ENCODE measurements around the gene MRC1. TPM values are rescaled to one million over a fixed set of nuclear protein-coding genes. Genes with fewer than 3 reads are reported as not detected.
A peak's percentile ranks its signal among the peaks of the same experiment; 100 is the strongest.

The MRC1 gene
- total RNA-seq, 6 donors from 2014 or later = 77.4 to 493 (median 121) TPM

GRCh38 chr10:17802350-17802749 is 6.8 kb upstream of the MRC1 start:
- 94 to 95% methylated on average over 11 of the region's 11 CpGs for WGBS, 2 donors
- Histone ChIP-seq H3K4me1 (no peaks in the 10 kb centered on the region), H3K36me3 (no peaks in the 10 kb centered on the region), H3K27me3 (no peaks in the 10 kb centered on the region), H3K27ac (no peak overlapping the region), H3K9me3 (no peaks in the 10 kb centered on the region), H3K4me3 (no peak overlapping the region)
- TF ChIP-seq POLR2A (IDR thresholded peaks at IDR 0.05) = no peak
- no peak for TF ChIP-seq POLR2AphosphoS5 (IDR thresholded peaks at IDR 0.05)
- TF ChIP-seq, protein P1, sequence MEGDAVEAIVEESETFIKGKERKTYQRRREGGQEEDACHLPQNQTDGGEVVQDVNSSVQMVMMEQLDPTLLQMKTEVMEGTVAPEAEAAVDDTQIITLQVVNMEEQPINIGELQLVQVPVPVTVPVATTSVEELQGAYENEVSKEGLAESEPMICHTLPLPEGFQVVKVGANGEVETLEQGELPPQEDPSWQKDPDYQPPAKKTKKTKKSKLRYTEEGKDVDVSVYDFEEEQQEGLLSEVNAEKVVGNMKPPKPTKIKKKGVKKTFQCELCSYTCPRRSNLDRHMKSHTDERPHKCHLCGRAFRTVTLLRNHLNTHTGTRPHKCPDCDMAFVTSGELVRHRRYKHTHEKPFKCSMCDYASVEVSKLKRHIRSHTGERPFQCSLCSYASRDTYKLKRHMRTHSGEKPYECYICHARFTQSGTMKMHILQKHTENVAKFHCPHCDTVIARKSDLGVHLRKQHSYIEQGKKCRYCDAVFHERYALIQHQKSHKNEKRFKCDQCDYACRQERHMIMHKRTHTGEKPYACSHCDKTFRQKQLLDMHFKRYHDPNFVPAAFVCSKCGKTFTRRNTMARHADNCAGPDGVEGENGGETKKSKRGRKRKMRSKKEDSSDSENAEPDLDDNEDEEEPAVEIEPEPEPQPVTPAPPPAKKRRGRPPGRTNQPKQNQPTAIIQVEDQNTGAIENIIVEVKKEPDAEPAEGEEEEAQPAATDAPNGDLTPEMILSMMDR (IDR thresholded peaks at IDR 0.05) = no peak
- no peak for TF ChIP-seq EP300 (IDR thresholded peaks at IDR 0.05)
- no peak for ATAC-seq (ENCODE audit: low FRiP score in 2 of 2)
- DNase-seq = no peak

DNA sequence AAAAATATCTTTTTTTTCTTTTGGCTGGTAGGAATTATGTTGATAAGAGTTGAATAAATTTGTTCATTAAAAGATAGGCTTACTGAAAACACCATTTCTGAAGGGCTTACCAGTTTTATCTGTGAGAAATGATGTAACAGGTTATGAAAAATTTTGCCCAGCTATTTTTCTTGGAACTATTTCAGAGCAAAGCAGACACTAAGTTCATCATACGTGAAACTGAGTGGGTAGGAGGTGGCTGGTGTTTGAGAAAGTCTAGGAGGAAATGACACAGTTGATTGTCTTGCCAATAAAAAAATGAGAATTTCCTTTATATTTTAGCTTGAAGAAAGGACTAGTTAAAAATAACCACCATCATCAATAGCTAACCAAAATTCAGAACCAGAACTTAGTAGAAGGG is 6.2 kb upstream of the MRC1 start:
- H3K27ac ChIP-seq = no peak overlapping the region
- ATAC-seq (ENCODE audit: low FRiP score in 2 of 2) (peak in 1 of 2 donors; percentile 34), DNase-seq (no peak)
- WGBS, 2 donors = 9 to 25% methylated on average over 1 of the region's 1 CpG
- H3K36me3 ChIP-seq = no peaks in the 10 kb centered on the region
- H3K9me3 ChIP-seq = no peaks in the 10 kb centered on the region
- TF ChIP-seq EP300 (IDR thresholded peaks at IDR 0.05) = no peak
- no peak for TF ChIP-seq POLR2A (IDR thresholded peaks at IDR 0.05)
- H3K27me3 ChIP-seq = no peaks in the 10 kb centered on the region
- no peak overlapping the region for H3K4me3 ChIP-seq
- H3K4me1 ChIP-seq = no peaks in the 10 kb centered on the region

DNA sequence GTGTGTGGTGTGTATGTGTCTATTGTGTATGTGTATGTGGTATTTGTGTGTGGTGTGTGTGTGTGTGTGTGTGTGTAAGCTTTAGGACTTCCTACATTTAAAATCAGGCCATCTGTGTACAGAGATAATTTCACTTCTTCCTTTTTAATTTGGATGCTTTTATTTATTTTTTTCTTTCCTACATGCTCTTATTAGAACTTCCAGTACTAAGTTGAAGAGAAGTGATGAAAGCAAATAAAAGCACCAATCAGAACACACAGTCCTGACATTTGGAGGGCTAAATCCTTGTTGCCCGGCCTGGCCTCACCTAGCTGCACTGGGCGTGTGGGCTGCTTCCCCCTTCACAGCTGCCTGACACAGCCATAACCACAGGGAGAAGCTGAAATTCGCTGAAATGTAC is 3.8 kb upstream of the MRC1 start:
- H3K36me3 ChIP-seq = no peaks in the 10 kb centered on the region
- H3K27me3 ChIP-seq = no peaks in the 10 kb centered on the region
- no peak overlapping the region for H3K4me3 ChIP-seq
- H3K9me3 ChIP-seq = no peaks in the 10 kb centered on the region
- TF ChIP-seq POLR2A (IDR thresholded peaks at IDR 0.05) (no peak), POLR2AphosphoS5 (IDR thresholded peaks at IDR 0.05) (no peak), EP300 (IDR thresholded peaks at IDR 0.05) (no peak)
- TF ChIP-seq, protein P1 (IDR thresholded peaks at IDR 0.05) = no peak
- 55 to 60% methylated on average over 3 of the region's 3 CpGs for WGBS, 2 donors
- ATAC-seq (ENCODE audit: low FRiP score in 2 of 2) = peak in 1 of 2 donors; percentile 54
- H3K27ac ChIP-seq = no peak overlapping the region
- H3K4me1 ChIP-seq = no peaks in the 10 kb centered on the region
- DNase-seq = peak; percentile 22 to 34

- DNase-seq (no peak), ATAC-seq (ENCODE audit: low FRiP score in 2 of 2) (no peak)
- Histone ChIP-seq H3K27me3 (no peaks in the 10 kb centered on the region), H3K27ac (no peak overlapping the region), H3K9me3 (no peaks in the 10 kb centered on the region), H3K4me1 (no peaks in the 10 kb centered on the region), H3K36me3 (no peaks in the 10 kb centered on the region), H3K4me3 (no peak overlapping the region)
- TF ChIP-seq POLR2A (IDR thresholded peaks at IDR 0.05) = no peak
- TF ChIP-seq, protein P1 (IDR thresholded peaks at IDR 0.05) = peak in 1 of 6 experiments; percentile 27
- TF ChIP-seq EP300 (IDR thresholded peaks at IDR 0.05) = no peak
- no peak for TF ChIP-seq POLR2AphosphoS5 (IDR thresholded peaks at IDR 0.05)
- 53 to 74% methylated on average over 7 of the region's 7 CpGs for WGBS, 2 donors
These were observed 3.1 kb upstream of the MRC1 start for GRCh38 chr10:17805921-17806577.

- H3K27ac ChIP-seq = peak overlapping the region in 2 of 4 donors; percentile 40 to 45
- H3K4me3 ChIP-seq = peak overlapping the region in 3 of 4 donors; percentile 22 to 47 (median 37)
- no peaks in the 10 kb centered on the region for H3K4me1 ChIP-seq
- no peaks in the 10 kb centered on the region for H3K9me3 ChIP-seq
- ATAC-seq (ENCODE audit: low FRiP score in 2 of 2) (no peak), DNase-seq (no peak)
- WGBS, 2 donors = 63 to 67% methylated on average over 4 of the region's 4 CpGs
- H3K27me3 ChIP-seq = no peaks in the 10 kb centered on the region
- no peaks in the 10 kb centered on the region for H3K36me3 ChIP-seq
- TF ChIP-seq POLR2A (IDR thresholded peaks at IDR 0.05) = no peak
- no peak for TF ChIP-seq EP300 (IDR thresholded peaks at IDR 0.05)
- no peak for TF ChIP-seq POLR2AphosphoS5 (IDR thresholded peaks at IDR 0.05)
- TF ChIP-seq, protein P1 (IDR thresholded peaks at IDR 0.05) = no peak
These were observed 2.2 kb downstream of the MRC1 start for GRCh38 chr10:17811146-17811865.
